AG04450 (cell line): Measurements from ENCODE around the gene LATS2. TPM values are rescaled to one million over a fixed set of nuclear protein-coding genes. Genes with fewer than 3 reads are reported as not detected.

ENCODE experiments used
- CTCF ChIA-PET: fragments of 300-600, 350-600 bp; formaldehyde crosslinking; extraction: SDS; loops from one replicate; lab custom pipeline; 2022; ENCODE audit warnings: antibody characterized with exemption, inconsistent platforms; lab: Charles Lee
- POLR2A ChIA-PET: fragments of 350-600 bp; formaldehyde crosslinking; extraction: SDS; loops from one replicate; lab custom pipeline; 2021; ENCODE audit warnings: antibody characterized with exemption, inconsistent platforms; lab: Yijun Ruan, JAX
- DNase-seq: peaks from one replicate; pipeline ENCODE4 v3.0.0-alpha.2; 2011; ENCODE audit warnings: low read depth, low spot score
- H3K27ac ChIP-seq: one replicate; pipeline ENCODE4 v1.5.1; 2012; ENCODE audit warnings: low read depth, low read length, control low read depth
- H3K27me3 ChIP-seq: one replicate; pipeline ENCODE4 v1.6.0; 2012; ENCODE audit warnings: low read length; ENCODE audit not compliant: control insufficient read depth, insufficient read depth
- H3K4me3 ChIP-seq: 2 replicates; pipeline ENCODE4 v1.5.1; 2011; ENCODE audit warnings: mild to moderate bottlenecking, low read depth, low read length, control low read depth
- H3K9me3 ChIP-seq: 2 replicates; pipeline ENCODE4 v1.5.1; 2012; ENCODE audit warnings: low read length; ENCODE audit not compliant: control insufficient read depth, insufficient read depth
- polyA plus RNA-seq: library from polyadenylated mRNA; depleted of rRNA; stranded (reverse); fragments of >200 nt; gene quantifications from 2 replicates; pipeline ENCODE4 v1.2.3, GENCODE V29; 2011
- TF ChIP-seq, protein P1 (sequence below): IDR thresholded peaks from 2 replicates; pipeline ENCODE4 v1.5.1; 2011; ENCODE audit warnings: low read depth, low read length, control low read depth, inconsistent platforms

LATS2 gene
- polyA plus RNA-seq, 1 experiment = 19.3 TPM

DNA sequence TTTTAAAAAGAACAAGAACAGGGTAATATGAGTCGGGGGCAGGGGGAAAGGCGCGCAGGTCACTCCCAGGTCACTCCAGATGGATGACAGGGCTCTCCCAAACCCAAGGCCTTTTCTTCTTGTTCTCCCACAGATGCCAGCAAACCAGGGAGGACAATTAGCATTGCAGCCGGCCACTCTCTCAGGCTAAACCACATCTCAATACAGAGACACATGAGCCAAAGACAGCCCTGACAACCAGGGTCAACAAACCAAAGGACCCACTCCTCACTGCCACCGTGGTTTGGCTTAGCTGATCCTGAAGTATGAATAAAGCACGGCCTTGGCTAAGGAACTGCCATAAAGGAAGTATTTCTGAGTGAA lies 47.3 kb downstream of the LATS2 start:
- CTCF ChIA-PET = no interaction called here
- Histone ChIP-seq H3K27ac (peak overlapping the region; percentile 97), H3K9me3 (no peaks in the 10 kb centered on the region), H3K4me3 (peak overlapping the region; percentile 29; the same call in 1 of the 2 replicates), H3K27me3 (no peaks in the 10 kb centered on the region)
- TF ChIP-seq, protein P1, sequence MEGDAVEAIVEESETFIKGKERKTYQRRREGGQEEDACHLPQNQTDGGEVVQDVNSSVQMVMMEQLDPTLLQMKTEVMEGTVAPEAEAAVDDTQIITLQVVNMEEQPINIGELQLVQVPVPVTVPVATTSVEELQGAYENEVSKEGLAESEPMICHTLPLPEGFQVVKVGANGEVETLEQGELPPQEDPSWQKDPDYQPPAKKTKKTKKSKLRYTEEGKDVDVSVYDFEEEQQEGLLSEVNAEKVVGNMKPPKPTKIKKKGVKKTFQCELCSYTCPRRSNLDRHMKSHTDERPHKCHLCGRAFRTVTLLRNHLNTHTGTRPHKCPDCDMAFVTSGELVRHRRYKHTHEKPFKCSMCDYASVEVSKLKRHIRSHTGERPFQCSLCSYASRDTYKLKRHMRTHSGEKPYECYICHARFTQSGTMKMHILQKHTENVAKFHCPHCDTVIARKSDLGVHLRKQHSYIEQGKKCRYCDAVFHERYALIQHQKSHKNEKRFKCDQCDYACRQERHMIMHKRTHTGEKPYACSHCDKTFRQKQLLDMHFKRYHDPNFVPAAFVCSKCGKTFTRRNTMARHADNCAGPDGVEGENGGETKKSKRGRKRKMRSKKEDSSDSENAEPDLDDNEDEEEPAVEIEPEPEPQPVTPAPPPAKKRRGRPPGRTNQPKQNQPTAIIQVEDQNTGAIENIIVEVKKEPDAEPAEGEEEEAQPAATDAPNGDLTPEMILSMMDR = no peak
- DNase-seq = no peak
- POLR2A ChIA-PET = interaction anchor here (1.3 to 2.2 kb wide), 5 partner anchors 16 to 55 kb away, joined by 4 to 19 read pairs (median 14); partner anchors contain the start of gene LATS2

DNA sequence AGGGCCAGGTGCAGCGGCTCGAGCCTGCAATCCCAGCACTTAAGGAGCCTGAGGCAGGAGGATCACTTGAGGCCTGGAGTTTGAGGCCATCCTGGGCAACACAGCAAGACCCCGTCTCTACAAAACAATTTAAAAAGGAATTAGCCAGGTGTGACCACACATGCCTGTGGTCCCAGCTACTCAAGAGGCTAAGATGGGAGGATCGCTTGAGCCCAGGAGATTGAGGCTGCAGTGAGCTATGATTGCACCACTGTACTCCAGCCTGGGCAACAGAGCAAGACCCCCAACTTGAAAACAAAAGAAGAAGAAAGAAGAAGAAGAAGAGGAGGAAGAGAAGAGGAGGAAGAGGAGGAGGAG lies 47.7 kb downstream of the LATS2 start:
- DNase-seq = no peak
- CTCF ChIA-PET = no interaction called here
- Histone ChIP-seq H3K27ac (peak overlapping the region; percentile 97), H3K27me3 (no peaks in the 10 kb centered on the region), H3K9me3 (no peaks in the 10 kb centered on the region), H3K4me3 (no peak overlapping the region)
- TF ChIP-seq, protein P1 = no peak
- POLR2A ChIA-PET = interaction anchor here (2.1 kb wide), 1 partner anchor 30 kb away, joined by 14 read pairs; no protein-coding TSS in a partner anchor

DNA sequence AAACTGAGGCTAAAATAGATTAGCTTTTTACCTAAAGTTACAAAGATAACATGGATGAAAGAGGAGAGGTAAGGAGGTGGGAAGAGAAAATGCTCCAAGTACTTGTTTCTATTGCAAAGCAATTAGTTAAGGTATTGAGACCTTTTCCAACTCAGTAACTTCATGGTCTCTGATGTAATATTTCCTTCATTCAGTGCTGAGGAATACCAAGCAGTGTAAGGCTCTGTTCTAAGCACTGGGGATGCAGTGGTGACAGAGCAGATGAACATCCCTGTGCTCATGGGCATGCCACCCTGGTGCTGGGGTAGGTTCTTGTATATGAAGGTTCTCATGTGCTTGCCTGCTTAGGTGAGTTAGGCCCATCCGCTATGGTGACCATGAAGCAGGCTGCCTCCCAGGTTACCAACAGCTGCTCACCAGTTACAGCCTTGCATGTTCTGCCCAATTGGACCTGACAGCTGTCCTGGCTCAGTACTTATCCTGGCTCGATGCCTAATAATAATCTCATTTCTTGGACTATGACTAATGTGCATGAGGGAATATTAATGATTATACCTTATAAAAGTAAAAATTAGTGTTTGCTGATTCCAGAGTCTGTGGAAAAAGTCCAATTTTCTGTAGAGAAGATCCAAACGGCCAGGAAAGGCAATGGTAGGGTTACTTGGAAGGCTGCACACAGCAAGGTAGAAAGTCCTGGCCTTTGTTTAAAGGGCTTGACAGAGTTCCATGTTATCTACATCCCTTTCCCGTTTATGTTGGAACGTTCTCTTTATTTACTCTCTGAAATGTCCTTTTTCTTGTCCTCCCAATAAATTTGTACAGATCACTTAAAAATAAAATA lies 48.3 kb downstream of the LATS2 start:
- no peak for DNase-seq
- CTCF ChIA-PET = interaction anchor here (0.6 kb wide), 1 partner anchor 12 kb away, joined by 5 read pairs; no protein-coding TSS in a partner anchor
- TF ChIP-seq, protein P1 = no peak

DNA sequence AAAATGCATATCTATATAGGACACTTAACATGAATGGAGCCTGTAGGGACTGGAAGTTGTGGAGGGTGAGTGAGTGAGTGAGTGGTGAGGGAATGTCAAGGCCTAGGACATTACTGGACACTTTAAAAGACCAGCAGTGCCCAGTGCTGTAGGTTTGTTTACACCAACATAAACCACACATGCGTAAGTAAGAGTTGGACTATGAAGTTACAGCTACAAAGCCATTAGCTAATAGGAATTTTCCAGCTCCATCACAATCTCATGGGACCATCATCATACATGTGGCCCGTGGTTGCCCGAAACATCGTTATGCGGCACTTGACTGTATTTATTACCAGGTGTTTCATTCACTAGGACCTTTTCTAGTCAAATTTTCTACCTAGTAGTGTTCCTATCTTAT lies 49.2 kb downstream of the LATS2 start:
- Histone ChIP-seq H3K4me3 (no peak overlapping the region), H3K27ac (no peak overlapping the region), H3K27me3 (no peaks in the 10 kb centered on the region), H3K9me3 (no peaks in the 10 kb centered on the region)
- ChIA-PET CTCF (no interaction called here), POLR2A (interaction anchor here (1.0 to 1.7 kb wide), 3 partner anchors 14 to 57 kb away, joined by 3 to 5 read pairs (median 3); no protein-coding TSS in a partner anchor)
- DNase-seq = peak; percentile 63
- TF ChIP-seq, protein P1 = no peak

More for the DNA sequence above, 48.3 kb downstream of the LATS2 start:
- Histone ChIP-seq H3K27ac (peak overlapping the region; percentile 97), H3K27me3 (no peaks in the 10 kb centered on the region), H3K4me3 (no peak overlapping the region), H3K9me3 (no peaks in the 10 kb centered on the region)
- POLR2A ChIA-PET = interaction anchor here (1.0 to 1.7 kb wide), 3 partner anchors 15 to 56 kb away, joined by 3 to 5 read pairs (median 3); no protein-coding TSS in a partner anchor

DNA sequence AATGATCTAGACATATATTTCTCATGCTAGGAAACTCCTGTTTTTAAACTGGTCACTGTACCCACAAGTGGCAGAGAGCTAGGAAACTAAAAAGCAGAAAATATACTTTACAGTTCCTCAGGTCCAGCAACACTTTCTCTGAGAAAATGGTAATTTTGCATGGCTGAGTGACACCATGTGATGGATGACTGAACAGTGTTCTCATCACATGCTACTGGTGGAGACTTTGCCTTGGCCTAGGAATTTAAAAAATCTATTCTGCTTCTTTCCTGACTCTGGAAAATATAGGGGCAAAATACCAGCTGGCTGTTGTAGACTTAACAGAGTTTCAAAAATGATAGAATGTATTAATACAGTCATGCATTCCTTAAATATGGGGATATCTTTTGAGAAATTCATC lies 50.0 kb downstream of the LATS2 start:
- H3K4me3 ChIP-seq = no peak overlapping the region
- TF ChIP-seq, protein P1 = no peak
- H3K27me3 ChIP-seq = no peaks in the 10 kb centered on the region
- no peak overlapping the region for H3K27ac ChIP-seq
- POLR2A ChIA-PET = interaction anchor here (1.7 kb wide), 1 partner anchor 14 kb away, joined by 5 read pairs; no protein-coding TSS in a partner anchor
- H3K9me3 ChIP-seq = no peaks in the 10 kb centered on the region
- no peak for DNase-seq
- CTCF ChIA-PET = no interaction called here
